HTERT RPE-1 (cell line): ENCODE results near the gene KCNG2.

ENCODE experiments used
- in situ Hi-C: fragments of 300-500 bp; cut with MboI; formaldehyde crosslinking; loops from 4 replicates; pipeline ENCODE4 v1.14.3; 2020; ENCODE audit warnings: low sequenced_read_pairs

KCNG2 gene

DNA sequence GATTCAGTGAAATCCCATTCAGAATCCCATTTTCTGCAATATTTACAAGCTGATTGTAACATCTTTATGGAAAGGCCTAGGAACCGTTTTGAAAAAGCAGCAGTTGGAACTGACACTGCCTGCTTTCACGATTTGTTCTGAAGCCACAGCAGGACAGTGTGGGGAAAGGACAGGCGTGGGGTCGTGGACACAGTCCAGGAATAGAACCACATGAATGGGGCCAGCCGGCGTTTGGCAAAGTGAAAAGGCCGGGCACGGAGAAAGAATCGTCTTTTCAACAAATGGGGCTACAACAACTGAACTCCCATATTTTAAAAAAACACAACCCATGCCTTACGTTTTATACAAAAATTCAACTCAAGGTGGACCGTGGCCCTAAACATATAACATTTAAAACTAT lies 84.0 kb downstream of the KCNG2 start:
- in situ Hi-C loops = no loop called here

GRCh38 chr18:79882522-79883241 lies 84.9 kb downstream of the KCNG2 start:
- in situ Hi-C loops = no loop called here

DNA sequence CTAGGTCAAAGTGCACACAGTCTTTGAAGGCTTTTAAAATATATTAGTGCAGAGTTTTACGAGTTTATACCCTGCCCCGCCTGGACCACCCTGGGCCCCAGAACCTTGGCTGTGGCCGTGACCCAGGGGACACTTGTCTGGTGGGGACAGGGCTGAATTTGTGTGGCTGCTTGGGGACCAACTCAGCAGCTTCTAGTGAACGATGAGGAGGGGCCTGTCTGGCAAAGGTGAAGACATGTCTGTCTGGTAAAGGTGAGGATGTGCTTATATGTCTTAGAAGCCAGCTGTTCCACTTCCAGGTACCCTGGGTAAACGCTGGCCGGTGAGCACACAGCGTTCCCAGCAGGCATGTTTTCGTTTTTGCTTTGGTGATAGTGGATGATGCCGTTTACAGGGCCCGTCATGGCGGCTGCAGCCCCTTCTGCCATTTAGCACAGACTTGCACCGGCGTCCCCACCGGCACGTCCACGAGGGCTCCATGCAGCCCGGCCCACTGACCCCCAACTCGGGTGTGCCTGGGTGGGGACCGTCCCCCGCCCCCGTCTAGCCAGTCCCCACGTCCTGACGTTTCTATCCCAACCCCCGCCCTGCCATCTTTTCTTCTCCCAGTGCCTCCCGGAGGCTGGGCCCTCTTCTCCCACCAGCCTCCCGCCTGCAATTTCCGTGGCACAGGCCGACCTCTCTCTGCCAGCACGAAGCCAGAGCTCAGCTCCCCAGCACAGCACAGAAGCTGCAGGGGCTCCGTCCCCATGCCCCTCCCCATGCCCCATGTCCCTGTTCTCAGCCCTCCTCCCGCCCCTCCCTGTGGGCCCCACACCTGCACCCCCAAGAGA lies 85.9 kb downstream of the KCNG2 start:
- in situ Hi-C loops = no loop called here

DNA sequence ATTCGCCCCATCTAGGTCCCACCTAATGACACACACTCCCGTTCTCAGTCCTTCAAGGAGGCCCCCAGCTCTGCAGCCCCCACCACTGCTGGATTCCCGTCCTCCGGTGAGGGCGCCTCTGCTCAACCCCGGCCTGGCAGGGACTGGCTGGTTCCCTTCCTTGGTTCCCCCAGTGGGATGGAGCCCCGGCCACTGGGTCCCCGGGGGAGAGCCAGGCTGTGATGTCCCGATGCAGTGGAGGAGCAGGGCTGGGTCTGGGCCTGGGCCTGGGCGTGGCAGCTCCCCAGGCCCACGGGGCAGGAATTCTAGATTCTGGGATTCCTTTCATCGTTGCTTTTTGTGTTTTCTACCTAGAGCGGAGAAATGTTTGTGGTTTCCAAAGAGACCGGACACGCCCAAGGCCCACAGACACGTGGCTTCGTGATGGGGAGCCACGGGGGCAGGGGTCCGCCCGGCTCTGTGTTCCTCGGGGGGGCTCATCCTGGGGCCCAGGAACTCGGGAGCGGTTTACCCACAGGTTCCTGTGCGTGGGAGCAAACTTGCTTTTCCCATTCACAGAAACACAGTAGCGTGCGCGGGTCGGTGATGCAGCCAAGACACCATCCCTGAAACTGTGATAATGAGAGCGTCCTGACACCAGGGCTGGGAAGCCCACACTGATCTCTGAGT lies 86.7 kb downstream of the KCNG2 start:
- in situ Hi-C loops = no loop called here

- in situ Hi-C loops = no loop called here
Measured at GRCh38 chr18:79884963-79885728, 87.4 kb downstream of the KCNG2 start.

- in situ Hi-C loops = no loop called here
Measured at GRCh38 chr18:79887181-79888000, 89.7 kb downstream of the KCNG2 start.

GRCh38 chr18:79888016-79888415 lies 90.3 kb downstream of the KCNG2 start:
- in situ Hi-C loops = no loop called here

GRCh38 chr18:79889569-79889968 lies 91.8 kb downstream of the KCNG2 start:
- in situ Hi-C loops = no loop called here

DNA sequence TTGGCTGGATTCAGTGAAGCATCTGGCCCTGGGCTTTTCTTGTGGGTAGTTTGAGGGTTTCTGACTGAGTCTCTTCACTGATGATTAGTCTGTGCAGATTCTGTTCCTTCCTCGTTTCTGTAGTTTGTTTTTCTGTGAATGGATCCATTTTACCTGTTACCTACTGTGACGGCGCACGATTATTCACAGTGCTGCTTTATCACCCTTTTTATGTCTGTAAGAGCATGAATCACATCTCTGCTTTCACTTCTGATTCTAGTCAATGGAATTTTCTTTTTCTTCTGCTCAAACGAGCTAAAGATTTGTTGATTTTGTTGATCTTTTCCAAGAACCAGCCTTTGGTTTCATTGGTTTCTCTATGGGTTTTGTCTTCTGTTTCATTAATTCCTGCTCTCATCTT lies 92.9 kb downstream of the KCNG2 start:
- in situ Hi-C loops = no loop called here

DNA sequence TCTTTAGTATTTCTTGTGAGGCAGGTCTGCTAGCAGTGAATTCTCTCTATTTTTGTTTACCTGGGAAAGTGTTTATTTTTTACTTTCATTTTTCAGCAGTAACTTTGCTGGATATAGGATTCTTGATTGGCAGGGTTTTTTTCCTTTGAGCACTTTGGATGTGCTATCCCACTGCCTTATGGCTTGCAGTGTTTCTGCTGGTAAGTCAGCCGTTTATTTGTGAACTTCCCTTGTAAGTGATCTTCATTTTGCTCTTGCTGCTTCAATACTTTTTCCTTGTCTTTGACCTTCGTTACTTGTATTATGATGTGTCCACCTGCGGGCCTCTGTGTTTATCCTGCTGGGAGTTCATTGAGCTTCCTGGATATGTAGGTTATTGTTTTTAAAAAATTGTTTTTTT lies 99.0 kb downstream of the KCNG2 start:
- in situ Hi-C loops = no loop called here

DNA sequence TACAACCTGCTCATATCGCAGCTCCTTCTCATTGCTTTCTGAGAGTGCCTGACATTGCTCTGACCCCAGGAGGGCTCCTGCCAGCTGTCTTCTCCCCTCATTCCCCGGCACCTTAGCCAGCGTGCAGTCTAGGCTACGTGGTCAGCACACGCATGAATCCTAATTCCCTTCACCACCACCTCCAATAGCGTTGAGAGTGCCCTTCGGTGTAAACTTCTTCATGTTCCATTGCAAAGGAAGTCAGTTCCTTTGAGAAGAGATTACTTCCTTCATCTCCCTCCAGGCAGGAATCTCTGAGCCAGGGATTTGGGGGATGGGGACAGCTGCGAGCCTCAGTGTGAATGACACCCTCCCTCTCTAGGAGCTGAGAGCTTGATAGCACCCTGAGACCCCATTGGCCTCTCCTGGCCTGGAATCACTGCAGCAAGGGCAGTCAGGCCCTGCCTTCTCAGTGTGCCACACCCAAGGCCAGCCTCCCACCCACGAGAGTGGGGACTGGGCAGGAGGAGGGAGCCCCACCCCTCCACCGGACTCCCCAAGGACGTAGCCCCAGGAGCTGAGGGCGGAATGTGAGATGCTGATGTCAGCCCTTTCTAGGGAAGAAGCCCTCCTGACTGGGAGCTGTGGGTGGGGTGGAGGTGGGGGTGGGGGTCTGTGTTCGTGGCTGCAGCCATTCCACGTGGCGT lies 100.3 kb downstream of the KCNG2 start:
- in situ Hi-C loops = no loop called here

DNA sequence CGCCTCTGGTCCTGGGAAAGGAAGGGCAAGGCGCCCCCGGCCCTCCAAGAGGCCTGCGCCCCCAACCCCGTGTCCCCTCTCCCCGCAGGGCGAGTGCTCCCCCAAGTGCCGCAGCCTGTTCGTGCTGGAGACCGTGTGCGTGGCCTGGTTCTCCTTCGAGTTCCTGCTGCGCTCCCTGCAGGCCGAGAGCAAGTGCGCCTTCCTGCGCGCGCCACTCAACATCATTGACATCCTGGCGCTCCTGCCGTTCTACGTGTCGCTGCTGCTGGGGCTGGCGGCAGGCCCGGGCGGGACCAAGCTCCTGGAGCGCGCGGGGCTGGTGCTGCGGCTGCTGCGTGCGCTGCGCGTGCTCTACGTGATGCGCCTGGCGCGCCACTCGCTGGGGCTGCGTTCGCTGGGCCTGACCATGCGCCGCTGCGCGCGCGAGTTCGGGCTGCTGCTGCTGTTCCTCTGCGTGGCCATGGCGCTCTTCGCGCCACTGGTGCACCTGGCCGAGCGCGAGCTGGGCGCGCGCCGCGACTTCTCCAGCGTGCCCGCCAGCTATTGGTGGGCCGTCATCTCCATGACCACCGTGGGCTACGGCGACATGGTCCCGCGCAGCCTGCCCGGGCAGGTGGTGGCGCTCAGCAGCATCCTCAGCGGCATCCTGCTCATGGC lies 101.3 kb downstream of the KCNG2 start:
- in situ Hi-C loops = no loop called here

- in situ Hi-C loops = no loop called here
Measured at GRCh38 chr18:79899609-79900445, 102.1 kb downstream of the KCNG2 start.

- in situ Hi-C loops = no loop called here
Measured at GRCh38 chr18:79900610-79901570, 103.2 kb downstream of the KCNG2 start.

GRCh38 chr18:79901665-79902064 lies 103.9 kb downstream of the KCNG2 start:
- in situ Hi-C loops = no loop called here

GRCh38 chr18:79902075-79902474 lies 104.3 kb downstream of the KCNG2 start:
- in situ Hi-C loops = no loop called here

DNA sequence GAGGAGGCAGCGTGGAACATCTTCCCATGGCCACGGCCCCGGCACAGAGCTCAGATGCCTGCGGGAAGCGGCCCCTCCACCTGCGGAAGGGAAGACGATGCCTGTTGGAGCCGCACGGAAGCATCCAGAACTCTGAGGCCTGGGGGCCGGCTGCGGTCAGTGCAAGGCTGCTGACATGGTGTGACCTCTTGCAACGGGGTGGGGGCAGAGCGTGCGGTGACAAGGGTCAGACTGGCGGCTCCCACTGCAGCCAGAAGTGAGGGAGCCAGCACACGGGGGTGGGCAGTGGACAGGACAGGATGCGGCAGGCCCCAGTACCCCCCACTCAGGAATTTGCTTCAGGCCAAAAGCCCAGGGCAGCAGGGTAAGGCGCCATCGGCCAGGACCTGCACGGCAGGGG lies 104.9 kb downstream of the KCNG2 start:
- in situ Hi-C loops = no loop called here
